ENCODE measurements around the gene PTTG2.
"Not testable (repeated sequence)": the region's sequence is repeated elsewhere in the genome, so short reads cannot be mapped to it uniquely, and the experiment has no call there.

Gene PTTG2

DNA sequence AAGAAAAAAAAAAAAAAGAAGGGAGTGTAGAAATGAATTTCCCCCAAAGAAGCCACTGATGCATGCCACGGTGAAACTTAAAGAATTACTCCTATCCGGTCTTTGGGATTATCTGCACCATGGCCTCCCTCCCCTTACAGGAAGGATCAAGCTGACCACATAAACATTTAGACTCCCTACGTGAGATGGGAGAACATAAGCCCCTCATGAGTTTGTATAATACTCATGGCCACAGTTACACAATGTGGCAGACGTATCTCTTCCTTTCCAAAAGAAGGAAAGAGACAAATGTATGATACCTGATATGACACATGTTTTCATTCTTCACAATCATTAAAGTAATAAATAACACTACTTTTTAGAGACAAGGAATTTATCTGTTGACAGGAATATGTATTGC lies 3.3 kb upstream of the PTTG2 start:
- DNase-seq (ENCODE audit: low read depth in 2 of 2), result no peak

DNA sequence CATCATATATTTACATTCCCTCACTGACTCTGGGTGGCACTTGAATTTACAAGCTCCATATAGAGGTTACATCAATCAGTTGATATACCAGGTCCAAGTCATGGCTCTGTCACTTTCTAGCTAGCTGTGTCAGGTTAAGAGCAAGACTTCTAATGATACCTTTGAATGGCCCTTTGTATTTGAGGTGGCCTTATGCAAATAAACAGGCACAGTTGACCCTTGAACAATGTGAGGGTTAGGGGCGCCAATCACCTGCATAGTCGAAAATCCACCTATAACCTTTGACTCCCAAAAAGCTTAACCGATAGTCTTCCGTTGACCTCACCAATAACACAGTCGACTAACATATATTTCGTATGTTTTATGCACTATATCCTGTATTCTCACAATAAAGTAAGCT lies 1.3 kb upstream of the PTTG2 start:
- no peak for DNase-seq (ENCODE audit: low read depth in 2 of 2)

DNA sequence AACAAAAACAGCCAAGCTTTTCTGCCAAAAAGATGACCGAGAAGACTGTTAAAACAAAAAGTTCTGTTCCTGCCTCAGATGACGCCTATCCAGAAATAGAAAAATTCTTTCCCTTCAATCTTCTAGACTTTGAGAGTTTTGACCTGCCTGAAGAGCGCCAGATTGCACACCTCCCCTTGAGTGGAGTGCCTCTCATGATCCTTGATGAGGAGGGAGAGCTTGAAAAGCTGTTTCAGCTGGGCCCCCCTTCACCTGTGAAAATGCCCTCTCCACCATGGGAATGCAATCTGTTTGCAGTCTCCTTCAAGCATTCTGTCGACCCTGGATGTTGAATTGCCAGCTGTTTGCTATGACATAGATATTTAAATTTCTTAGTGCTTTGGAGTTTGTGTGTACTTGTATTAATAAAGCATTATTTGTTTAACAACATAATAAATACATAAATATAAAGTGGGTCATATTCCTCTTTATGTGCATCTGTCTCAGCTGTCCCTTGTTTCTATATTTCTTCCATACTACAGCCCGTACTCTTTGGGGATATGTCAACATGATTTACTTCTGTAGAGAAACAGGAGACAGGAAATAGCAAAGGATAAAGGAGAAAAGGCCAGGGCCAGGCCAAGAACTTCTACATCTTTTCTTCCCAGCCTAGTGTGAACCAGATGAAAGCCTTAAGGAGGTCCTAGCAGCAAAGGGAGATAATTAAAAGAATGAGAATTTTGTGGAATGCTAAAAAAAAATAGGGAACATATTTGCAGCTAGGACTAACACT lies 667 bp downstream of the PTTG2 start:
- DNase-seq (ENCODE audit: low read depth in 2 of 2), result no peak

DNA sequence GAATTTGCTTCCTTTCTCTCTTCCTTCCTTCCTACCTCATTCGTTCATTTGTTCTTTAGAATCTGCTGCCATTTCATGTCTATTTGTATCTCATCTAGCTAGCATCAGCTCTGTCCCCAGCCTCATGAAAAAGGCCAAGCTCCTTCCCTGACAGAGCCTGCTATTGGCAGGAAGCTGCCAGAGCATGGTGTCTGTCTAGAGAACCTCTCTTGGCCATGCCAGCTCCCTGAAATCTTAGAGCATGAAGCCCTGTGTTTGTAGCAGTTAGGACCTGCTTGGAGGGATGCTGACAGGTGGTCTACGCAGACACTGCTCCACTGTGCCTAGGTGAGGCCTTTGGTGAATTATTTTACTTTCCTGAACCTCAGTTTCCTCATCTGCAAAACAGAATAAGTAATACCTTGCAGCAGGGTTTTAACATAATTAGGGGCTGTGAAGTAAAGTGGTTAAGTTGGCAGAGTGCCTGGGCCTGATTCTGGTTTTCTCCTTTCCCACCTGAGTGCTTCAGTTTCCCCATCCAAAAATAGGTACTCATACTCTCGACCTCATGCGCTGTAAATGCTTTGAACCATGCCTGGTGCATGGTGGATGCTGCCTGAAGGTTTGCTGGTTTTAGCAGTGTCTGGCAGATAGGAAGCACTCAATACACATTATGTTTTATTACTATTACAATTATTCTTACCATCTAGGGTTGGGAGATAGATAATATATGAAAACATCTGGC lies 4.7 kb downstream of the PTTG2 start:
- no peak for DNase-seq (ENCODE audit: low read depth in 2 of 2)

DNA sequence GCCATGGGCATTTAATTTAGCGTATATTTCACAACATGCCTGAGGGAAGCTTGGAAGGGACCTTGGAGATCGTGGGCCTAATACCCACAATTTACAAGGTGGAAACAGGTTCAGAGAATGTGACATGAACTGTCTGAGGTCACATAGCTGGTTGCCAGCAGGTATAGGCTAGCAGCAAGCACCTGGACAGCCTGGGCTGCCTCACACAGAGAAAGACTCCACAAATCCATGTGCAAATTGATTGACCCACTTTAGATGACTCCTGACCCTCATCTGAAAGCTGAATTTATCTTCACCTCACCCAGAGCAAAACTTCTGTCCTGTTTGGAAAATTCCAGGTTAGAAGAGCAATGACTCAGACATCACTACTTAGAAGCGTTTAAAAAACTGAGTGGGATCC lies 5.8 kb downstream of the PTTG2 start:
- no peak for DNase-seq (ENCODE audit: low read depth in 2 of 2)

DNA sequence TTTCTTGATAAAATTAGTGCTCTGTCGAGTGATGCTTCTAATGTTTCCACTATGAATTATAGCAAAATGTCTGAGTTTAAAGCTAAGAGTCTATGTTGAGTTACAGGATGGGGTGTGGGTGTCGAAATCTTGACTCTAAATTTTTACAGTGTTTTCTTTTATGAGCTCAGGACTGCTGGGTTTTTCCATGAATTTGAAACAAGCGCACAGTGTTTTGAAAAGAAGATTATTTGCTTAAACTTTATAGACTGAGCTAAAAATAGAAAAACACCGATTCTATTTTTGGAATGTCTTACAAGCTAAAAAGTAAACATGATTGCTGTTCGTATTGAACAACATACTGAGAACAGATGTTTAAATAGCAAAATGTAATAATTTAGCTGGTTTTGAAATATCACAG lies 7.5 kb downstream of the PTTG2 start:
- no peak for DNase-seq (ENCODE audit: low read depth in 2 of 2)

DNA sequence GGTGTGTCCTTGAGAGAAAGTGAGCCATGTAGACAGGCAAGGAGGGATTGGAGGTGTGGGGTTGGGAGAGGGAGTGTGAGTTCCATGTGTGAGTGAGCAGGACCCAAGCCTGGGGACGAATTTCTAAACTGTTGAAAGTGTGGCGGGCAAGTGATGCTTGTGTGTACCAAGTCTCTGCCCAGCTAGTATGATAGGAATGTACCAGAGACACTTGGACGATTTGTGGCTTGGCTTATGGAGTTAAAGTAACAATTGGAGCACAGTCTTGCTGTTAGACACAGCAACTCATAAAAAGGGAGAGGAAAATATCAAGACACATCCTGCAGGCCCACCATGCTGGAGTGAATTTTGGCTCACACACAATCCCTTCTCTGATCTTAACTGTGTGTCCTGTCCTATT lies 8.5 kb downstream of the PTTG2 start:
- DNase-seq (ENCODE audit: low read depth in 2 of 2), result no peak

DNA sequence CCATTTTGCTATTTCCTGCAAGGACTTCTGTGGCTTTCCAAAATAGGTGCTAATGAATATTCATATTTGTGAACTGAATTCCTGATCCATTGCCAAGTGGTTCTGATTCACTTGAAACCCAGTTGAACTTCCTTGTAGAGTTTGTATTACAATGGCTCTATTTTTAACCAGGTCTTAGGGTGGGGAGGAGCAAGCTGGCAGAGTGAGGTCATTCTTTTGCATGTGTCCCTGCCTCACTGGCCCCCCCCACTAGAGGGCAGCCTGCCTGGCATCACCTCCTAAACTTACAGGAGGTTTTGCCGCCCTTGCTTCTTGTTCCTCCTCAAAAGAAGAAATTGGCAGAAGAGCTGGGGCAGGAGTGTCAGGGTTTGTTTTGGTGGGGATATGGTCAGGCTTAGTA lies 10.5 kb downstream of the PTTG2 start:
- no peak for DNase-seq (ENCODE audit: low read depth in 2 of 2)

DNA sequence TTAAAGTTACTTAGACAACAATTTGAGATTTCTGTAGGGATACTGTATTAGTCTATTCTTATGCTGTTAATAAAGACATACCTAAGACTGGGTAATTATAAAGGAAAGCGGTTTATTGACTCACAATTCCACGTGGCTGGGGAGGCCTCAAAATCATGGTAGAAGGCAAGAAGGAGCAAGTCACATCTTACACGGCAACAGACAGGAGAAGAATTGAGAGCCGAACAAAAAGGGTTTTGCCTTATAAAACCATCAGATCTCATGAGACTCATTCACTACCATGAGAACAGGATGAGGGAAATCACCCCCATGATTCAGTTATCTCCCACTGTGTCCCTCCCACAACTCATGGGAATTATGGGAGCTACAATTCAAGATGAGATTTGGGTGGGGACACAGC lies 11.0 kb downstream of the PTTG2 start:
- no peak for DNase-seq (ENCODE audit: low read depth in 2 of 2)

DNA sequence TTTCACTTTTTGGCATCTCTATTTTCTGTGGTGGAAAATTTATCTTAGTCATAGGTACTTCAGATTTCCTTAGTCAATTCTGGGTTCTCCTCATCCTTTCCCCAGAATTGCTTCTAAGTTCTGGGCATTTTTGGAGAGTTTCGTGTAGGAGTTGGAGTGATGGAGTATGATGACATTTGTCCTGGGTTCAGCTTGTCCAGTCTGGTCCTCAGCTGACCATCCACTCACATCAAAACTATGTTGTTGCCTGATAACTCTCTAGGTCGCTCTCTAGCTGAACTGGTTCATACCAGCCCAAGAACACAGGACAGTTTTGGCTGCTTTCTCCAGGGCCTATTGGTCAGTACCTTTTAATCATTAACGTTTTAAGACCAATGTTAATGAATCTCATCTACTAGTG lies 13.2 kb downstream of the PTTG2 start:
- DNase-seq (ENCODE audit: low read depth in 2 of 2), result no peak

DNA sequence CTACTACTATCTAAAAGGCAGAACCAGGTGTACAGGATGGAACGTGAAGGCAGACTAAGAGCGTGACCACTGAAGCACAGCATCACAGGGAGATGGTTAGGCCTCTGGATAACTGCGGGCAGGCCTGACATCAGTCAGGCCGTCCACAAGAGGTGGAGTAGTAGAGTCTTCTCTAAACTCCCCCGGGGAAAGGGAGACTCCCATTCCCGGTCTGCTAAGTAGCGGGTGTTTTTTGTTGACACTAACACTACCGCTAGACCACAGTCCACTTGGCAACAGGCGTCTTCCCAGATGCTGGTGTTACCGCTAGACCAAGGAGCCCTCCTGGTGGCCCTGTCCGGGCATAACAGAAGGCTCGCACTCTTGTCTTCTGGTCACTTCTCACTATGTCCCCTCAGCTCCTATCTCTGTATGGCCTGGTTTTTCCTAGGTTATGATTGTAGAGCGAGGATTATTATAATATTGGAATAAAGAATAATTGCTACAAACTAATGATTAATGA lies 15.2 kb downstream of the PTTG2 start:
- not testable (repeated sequence) for DNase-seq (ENCODE audit: low read depth in 2 of 2)

DNA sequence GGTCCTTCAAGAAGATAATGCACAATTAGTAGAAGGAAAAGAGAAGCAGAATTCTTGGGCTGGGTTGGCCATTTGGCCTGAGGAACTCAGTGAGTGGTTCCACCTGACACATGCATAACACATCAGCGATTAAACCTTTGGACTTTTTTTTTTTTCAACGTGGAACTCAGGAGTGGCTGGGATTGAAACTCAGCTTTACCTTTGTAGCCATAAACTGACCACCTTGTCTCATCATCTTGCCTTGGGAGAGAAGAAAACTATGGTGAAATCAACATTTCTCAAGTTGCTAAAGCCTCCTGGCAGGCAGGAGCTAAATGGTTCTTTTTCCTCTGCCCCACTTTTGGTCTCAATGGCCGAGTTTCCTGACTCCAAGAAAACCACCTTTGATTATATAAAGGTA lies 16.3 kb downstream of the PTTG2 start:
- DNase-seq (ENCODE audit: low read depth in 2 of 2), result no peak

DNA sequence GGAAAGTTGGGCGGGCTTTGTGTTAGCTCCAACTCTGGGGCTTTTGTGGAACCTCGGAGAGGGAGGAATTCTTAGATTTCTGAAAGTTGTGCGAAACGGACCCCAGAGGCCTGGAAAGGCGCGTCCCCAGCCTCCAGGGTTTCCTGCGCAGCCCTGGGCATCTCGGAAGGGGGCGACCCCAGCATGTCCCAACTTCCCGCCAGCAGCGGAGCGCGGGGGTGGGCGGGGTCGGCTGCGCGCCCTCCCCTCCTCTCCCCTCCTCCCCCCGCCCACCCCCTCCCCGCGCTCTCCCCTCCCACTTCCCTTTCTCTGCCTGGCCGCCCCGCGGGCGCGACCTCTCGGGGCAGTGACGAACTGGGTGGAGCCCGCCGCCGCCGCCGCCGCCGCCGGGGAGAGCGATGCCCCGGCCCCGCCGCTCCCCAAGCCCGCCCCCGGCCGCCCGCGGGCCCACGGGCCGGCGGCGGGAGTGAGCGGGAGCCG lies 16.8 kb downstream of the PTTG2 start:
- peak; percentile 41 to 45 for DNase-seq (ENCODE audit: low read depth in 2 of 2)

DNA sequence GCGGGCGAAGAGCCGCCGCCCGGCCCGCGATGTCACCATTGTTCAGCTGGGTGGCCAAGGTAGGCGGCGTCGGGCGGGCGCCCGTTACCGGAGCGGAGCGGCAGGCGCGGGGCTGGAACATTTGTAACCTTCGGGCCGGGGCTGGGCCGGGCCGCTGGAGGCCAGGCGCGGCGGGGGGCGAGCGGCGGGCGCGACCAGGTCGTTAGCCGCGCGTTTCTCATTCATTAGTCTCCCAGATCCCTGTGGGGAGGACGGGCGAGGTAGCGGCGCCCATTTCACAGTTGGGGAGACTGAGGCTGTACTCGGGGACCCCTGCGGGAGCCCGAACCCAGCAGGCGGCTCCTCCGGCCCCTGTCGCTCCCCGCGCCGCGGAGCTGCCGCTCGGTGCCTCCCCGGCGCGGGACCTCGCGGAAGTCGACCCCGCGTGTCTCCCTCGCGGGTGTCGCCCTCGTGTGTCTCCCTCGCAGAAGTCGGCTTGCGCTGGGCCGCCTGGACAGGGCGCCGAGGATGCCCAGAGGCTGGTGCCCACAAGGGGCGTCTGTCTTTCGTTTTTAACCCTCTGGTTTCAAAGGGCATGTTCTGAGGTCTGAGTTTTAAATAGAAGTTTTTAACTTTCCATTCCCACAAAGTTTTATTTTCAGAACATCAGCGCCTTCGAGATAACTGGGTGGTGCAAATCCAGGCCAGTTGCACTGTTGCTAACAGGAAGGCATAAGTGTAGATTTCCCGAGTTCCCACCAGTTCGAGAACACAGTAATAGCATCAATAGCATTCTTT lies 17.5 kb downstream of the PTTG2 start:
- DNase-seq (ENCODE audit: low read depth in 2 of 2), result no peak

DNA sequence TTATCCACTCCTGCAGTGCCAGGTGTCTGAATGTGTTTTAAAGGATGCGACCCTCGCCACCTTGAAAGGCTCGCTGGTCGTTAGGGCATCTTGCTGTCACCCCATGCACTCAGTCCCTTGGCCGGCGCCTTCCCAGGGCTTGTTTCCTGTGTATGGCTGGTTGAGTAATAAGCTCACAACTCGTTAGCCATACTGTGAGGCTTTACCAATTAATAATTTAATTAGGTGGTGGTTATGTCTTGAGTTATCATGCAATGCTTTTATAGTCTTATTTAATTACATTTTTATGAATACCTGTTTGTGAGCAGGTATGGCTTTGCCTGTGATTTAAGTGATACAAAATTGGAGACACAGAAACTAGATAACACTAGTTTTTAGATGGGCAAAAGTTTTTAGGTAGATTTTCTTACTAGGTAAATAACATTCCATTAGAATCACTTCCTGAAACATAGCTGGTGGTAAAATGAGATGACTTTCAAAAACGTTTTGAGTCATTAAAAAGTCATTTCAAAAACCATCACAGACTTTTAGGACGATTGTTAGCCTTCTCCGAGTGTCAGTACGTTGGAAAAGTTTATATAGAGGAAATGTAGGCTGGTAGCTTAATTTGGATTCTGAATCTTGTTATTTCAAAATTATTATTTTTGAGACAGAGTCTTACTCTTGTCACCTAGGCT lies 18.2 kb downstream of the PTTG2 start:
- DNase-seq (ENCODE audit: low read depth in 2 of 2), result no peak

DNA sequence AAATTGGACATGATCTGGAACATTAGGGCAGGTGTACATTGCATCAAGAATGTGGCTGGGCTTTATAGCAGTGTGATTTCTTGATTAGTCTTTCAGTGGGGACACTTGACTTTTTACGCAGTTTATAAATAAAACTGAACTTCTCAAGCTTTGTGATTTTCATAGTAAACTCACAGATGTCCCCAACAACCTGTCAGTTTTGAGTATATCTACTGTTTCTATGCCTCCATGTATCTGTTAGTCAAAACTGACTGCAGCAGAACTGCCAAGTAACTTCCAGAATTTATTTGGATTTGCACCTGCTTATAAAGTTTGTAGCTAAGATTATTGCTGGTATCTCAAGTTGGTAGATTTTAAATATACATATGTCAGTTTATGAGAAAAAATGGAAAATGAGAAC lies 20.0 kb downstream of the PTTG2 start:
- no peak for DNase-seq (ENCODE audit: low read depth in 2 of 2)

DNA sequence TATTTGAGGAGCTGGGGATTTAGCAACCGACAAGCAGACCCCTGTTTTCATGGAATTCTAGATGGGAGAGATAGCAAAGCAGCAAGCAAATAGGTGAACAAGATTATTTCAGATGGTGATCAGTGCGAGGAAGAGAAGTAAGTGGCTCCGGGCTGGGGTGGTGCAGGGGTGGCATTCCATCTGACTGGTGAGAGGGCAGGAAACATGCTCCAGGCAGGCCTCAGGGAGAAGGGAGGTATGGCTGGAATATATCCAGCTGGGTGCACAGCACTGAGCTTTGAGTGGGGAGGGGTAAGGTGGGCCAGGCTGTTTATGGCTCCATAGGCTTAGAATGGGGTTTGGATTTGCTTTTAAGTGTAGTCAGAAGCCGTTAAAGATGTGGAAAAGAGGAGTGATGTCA lies 21.2 kb downstream of the PTTG2 start:
- no peak for DNase-seq (ENCODE audit: low read depth in 2 of 2)

DNA sequence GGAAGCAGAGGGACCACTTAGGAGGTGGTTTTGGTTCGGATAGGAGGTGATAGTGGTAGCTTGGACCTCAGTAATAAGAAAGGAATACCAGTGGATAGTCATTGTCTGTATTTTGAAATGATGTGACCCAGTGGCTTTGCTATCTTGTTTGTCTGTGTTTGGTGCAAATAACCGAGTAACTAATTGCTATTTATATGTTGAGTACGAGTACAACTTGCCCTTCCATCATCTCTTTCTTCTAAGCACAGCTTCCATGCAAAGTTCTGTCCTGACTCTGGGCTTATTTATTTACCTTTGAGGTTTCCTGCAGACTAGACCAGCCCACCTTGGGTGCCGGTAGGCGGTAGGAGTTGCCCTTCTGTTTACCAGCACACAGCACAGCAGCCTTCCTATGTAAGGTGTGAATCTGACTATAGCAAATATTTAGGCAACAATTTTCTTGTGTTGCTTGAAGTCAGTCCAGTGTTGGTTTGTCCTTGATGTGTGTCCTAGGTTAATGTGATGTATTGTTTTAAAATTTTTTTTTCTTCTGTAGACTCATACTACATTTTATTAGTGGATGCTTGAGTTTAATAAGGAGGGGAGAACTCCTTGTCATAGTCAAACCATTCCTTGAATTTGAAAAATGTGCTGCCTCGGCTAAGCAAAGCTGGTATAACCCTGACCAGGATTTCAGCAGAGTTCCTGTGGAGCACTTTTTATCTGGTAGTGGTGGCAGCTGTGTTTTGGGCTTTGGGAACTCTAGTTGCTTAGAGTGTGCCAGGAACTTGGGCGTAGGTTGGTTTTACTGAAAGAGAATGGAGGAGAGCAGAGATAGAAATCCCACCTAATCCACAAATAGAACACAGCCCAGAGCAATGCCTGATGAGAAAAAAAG lies 21.9 kb downstream of the PTTG2 start:
- DNase-seq (ENCODE audit: low read depth in 2 of 2), result no peak

DNA sequence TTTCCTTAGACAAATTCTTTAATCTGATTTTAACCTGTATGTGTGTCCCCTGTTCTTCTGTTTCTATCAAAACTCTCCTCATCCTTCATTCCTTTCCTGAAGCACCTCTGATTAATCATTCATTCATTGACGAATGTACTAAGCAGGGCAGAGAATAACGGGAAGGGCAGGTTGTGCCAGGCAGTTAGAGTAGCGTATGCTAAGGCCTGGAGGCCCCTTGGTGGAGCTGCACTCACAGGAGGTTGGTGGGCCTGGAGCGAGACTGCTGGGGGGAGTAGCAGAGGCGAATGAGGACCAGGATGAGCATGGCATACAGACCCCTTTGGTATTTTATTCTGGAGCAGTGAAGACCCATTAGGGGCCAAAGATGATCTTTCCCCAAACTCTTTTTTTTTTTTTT lies 22.5 kb downstream of the PTTG2 start:
- DNase-seq (ENCODE audit: low read depth in 2 of 2), result no peak

DNA sequence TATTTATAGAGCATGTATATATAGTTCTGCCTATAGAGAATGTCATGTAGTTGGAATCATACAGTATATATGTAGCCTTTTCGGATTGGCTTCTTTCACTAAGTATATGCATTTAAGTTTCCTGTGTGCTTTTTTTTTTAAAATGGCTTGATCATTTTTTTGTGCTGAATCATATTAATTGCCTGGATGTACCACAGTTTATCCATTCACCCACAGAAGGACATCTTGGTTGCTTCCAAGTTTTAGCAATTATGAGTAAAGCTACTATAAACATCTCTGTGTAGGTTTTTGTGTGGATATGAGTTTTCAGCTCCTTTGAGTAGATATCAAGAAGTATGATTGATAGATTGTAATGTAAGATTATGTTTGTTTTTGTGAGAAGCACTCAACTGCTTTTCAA lies 23.8 kb downstream of the PTTG2 start:
- DNase-seq (ENCODE audit: low read depth in 2 of 2), result no peak

DNA sequence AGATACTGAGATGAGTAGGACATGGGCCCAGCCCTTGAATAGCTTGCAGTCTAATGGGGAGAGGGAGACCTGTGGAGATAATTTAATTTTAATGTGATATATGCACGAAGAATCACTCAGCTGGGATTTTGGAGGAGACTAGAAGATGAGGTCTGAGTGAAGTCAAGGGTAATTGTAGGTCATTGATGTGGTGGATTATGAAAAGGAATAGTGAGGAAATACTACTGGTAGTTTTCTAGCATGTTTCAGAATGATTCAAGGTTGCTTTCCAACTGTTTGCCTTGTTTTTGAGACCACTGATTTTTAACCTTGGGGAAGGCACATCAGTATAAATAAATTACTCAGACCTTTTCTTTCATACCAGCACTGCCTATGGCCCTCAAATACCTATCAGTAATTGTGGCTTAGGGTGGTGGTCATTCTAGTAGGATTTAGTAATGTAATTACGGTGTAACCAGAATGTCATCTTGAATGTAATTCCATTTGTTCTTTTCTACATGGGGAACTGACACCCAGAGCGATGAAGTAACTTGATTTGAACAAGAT lies 25.6 kb downstream of the PTTG2 start:
- no peak for DNase-seq (ENCODE audit: low read depth in 2 of 2)

Data from fibroblast of skin of left quadriceps (primary cell).